Activated CD8-positive, alpha-beta memory T cell treated with anti-CD3 and anti-CD28 coated beads, Interleukin-2, amount 10 ng/mL, durations not matched to agents 7 days and 5 days (primary cell): Measurements from ENCODE around the gene CD3G. TPM values are rescaled to one million over a fixed set of nuclear protein-coding genes. Genes with fewer than 3 reads are reported as not detected.

Experiments used
- ATAC-seq: fragments of 150-1000 bp; cut with Tn5 transposase; one replicate; pipeline ENCODE4 v1.10.0; 2021; ENCODE audit warnings: moderate library complexity
- CTCF ChIA-PET: fragments of 350-600 bp; sonication (Branson Sonifier 250); formaldehyde crosslinking; loops from one replicate; lab custom pipeline; 2021; ENCODE audit warnings: antibody characterized with exemption; lab: Charles Lee
- DNase-seq: peaks from one replicate; pipeline ENCODE4 v3.0.0-alpha.2; 2020
- H3K27ac Mint-ChIP-seq: one replicate; pipeline ENCODE4 v1.8.0; 2021; ENCODE audit warnings: mild to moderate bottlenecking, mixed read lengths
- H3K27me3 Mint-ChIP-seq: one replicate; pipeline ENCODE4 v1.8.0; 2021; ENCODE audit warnings: mixed read lengths
- H3K36me3 Mint-ChIP-seq: one replicate; pipeline ENCODE4 v1.8.0; 2021; ENCODE audit warnings: mild to moderate bottlenecking, mixed read lengths
- H3K4me1 Mint-ChIP-seq: one replicate; pipeline ENCODE4 v1.8.0; 2021; ENCODE audit warnings: mixed read lengths
- H3K4me3 Mint-ChIP-seq: one replicate; pipeline ENCODE4 v1.8.0; 2021; ENCODE audit warnings: mild to moderate bottlenecking, moderate library complexity, mixed read lengths
- H3K9me3 Mint-ChIP-seq: one replicate; pipeline ENCODE4 v1.8.0; 2022; ENCODE audit warnings: low read depth, mixed read lengths
- total RNA-seq, 2 experiments: library from RNA; stranded (reverse); gene quantifications; one replicate each; pipeline ENCODE4 v1.2.3, GENCODE V29; 2021

Gene CD3G
- total RNA-seq, 2 experiments from 2014 or later = 192 to 218 TPM

- peaks cover 87% of the 10 kb centered on the region for H3K4me1 Mint-ChIP-seq
- DNase-seq (no peak), ATAC-seq (no peak)
- no peaks in the 10 kb centered on the region for H3K9me3 Mint-ChIP-seq
- H3K36me3 Mint-ChIP-seq = peaks cover 74% of the 10 kb centered on the region
- H3K4me3 Mint-ChIP-seq = no peak overlapping the region
- no peaks in the 10 kb centered on the region for H3K27me3 Mint-ChIP-seq
- CTCF ChIA-PET = interaction anchor here (1.0 to 1.7 kb wide), 6 partner anchors 17 to 114 kb away, joined by 3 to 9 read pairs (median 4); no protein-coding TSS in a partner anchor
- H3K27ac Mint-ChIP-seq = peak overlapping the region; percentile 56
These were observed 31.8 kb upstream of the CD3G start for GRCh38 chr11:118312328-118312727.

GRCh38 chr11:118313242-118313641 lies 30.9 kb upstream of the CD3G start:
- CTCF ChIA-PET = interaction anchor here (1.6 kb wide), 1 partner anchor 115 kb away, joined by 5 read pairs; no protein-coding TSS in a partner anchor
- Mint-ChIP-seq H3K9me3 (no peaks in the 10 kb centered on the region), H3K27me3 (no peaks in the 10 kb centered on the region), H3K4me3 (no peak overlapping the region), H3K4me1 (peaks cover 83% of the 10 kb centered on the region), H3K27ac (no peak overlapping the region), H3K36me3 (peaks cover 69% of the 10 kb centered on the region)
- ATAC-seq (no peak), DNase-seq (no peak)

GRCh38 chr11:118314988-118315411 lies 29.1 kb upstream of the CD3G start:
- Mint-ChIP-seq H3K9me3 (no peaks in the 10 kb centered on the region), H3K27me3 (no peaks in the 10 kb centered on the region), H3K27ac (peak overlapping the region; percentile 88), H3K36me3 (peaks cover 54% of the 10 kb centered on the region), H3K4me1 (peaks cover 80% of the 10 kb centered on the region), H3K4me3 (no peak overlapping the region)
- DNase-seq (no peak), ATAC-seq (no peak)
- CTCF ChIA-PET = no interaction called here

GRCh38 chr11:118318124-118318523 lies 26.0 kb upstream of the CD3G start:
- peaks cover 36% of the 10 kb centered on the region for H3K36me3 Mint-ChIP-seq
- no peaks in the 10 kb centered on the region for H3K27me3 Mint-ChIP-seq
- H3K27ac Mint-ChIP-seq = peak overlapping the region; percentile 10
- no peak for DNase-seq
- CTCF ChIA-PET = interaction anchor here (0.6 to 0.9 kb wide), 3 partner anchors 13 to 197 kb away, joined by 3 read pairs; no protein-coding TSS in a partner anchor
- H3K4me1 Mint-ChIP-seq = peaks cover 71% of the 10 kb centered on the region
- no peaks in the 10 kb centered on the region for H3K9me3 Mint-ChIP-seq
- no peak for ATAC-seq
- H3K4me3 Mint-ChIP-seq = no peak overlapping the region

GRCh38 chr11:118318581-118319336 lies 25.4 kb upstream of the CD3G start:
- CTCF ChIA-PET = interaction anchor here (0.9 kb wide), 1 partner anchor 13 kb away, joined by 3 read pairs; no protein-coding TSS in a partner anchor
- H3K36me3 Mint-ChIP-seq = peaks cover 34% of the 10 kb centered on the region
- ATAC-seq (no peak), DNase-seq (no peak)
- no peaks in the 10 kb centered on the region for H3K9me3 Mint-ChIP-seq
- H3K27ac Mint-ChIP-seq = no peak overlapping the region
- peaks cover 69% of the 10 kb centered on the region for H3K4me1 Mint-ChIP-seq
- H3K4me3 Mint-ChIP-seq = no peak overlapping the region
- H3K27me3 Mint-ChIP-seq = no peaks in the 10 kb centered on the region

GRCh38 chr11:118319337-118319707 lies 24.8 kb upstream of the CD3G start:
- no peaks in the 10 kb centered on the region for H3K27me3 Mint-ChIP-seq
- H3K4me3 Mint-ChIP-seq = no peak overlapping the region
- no peaks in the 10 kb centered on the region for H3K9me3 Mint-ChIP-seq
- CTCF ChIA-PET = no interaction called here
- H3K4me1 Mint-ChIP-seq = peaks cover 63% of the 10 kb centered on the region
- DNase-seq = no peak
- H3K27ac Mint-ChIP-seq = peak overlapping the region; percentile 8
- H3K36me3 Mint-ChIP-seq = peaks cover 31% of the 10 kb centered on the region
- no peak for ATAC-seq

GRCh38 chr11:118320515-118320914 lies 23.6 kb upstream of the CD3G start:
- H3K9me3 Mint-ChIP-seq = no peaks in the 10 kb centered on the region
- no peak overlapping the region for H3K27ac Mint-ChIP-seq
- H3K27me3 Mint-ChIP-seq = no peaks in the 10 kb centered on the region
- H3K4me3 Mint-ChIP-seq = no peak overlapping the region
- H3K4me1 Mint-ChIP-seq = peaks cover 53% of the 10 kb centered on the region
- CTCF ChIA-PET = no interaction called here
- DNase-seq = no peak
- no peak for ATAC-seq
- H3K36me3 Mint-ChIP-seq = peaks cover 23% of the 10 kb centered on the region

- no peaks in the 10 kb centered on the region for H3K9me3 Mint-ChIP-seq
- H3K36me3 Mint-ChIP-seq = peaks cover 21% of the 10 kb centered on the region
- peak overlapping the region; percentile 8 for H3K27ac Mint-ChIP-seq
- H3K27me3 Mint-ChIP-seq = no peaks in the 10 kb centered on the region
- CTCF ChIA-PET = interaction anchor here (1.2 kb wide), 1 partner anchor 150 kb away, joined by 4 read pairs; no protein-coding TSS in a partner anchor
- no peak for ATAC-seq
- no peak overlapping the region for H3K4me3 Mint-ChIP-seq
- no peak for DNase-seq
- H3K4me1 Mint-ChIP-seq = peaks cover 43% of the 10 kb centered on the region
These were observed 22.6 kb upstream of the CD3G start for GRCh38 chr11:118321386-118322082.

- peaks cover 34% of the 10 kb centered on the region for H3K4me1 Mint-ChIP-seq
- no peaks in the 10 kb centered on the region for H3K27me3 Mint-ChIP-seq
- CTCF ChIA-PET = no interaction called here
These were observed 21.4 kb upstream of the CD3G start for GRCh38 chr11:118322721-118323120.

GRCh38 chr11:118325283-118325682 lies 18.9 kb upstream of the CD3G start:
- H3K27me3 Mint-ChIP-seq = no peaks in the 10 kb centered on the region
- H3K4me1 Mint-ChIP-seq = peaks cover 17% of the 10 kb centered on the region
- no peak overlapping the region for H3K27ac Mint-ChIP-seq
- no peaks in the 10 kb centered on the region for H3K9me3 Mint-ChIP-seq
- CTCF ChIA-PET = no interaction called here
- ATAC-seq = no peak
- H3K36me3 Mint-ChIP-seq = peaks cover 15% of the 10 kb centered on the region
- DNase-seq = no peak
- H3K4me3 Mint-ChIP-seq = no peak overlapping the region

More at GRCh38 chr11:118322721-118323120, 21.4 kb upstream of the CD3G start:
- H3K9me3 Mint-ChIP-seq = no peaks in the 10 kb centered on the region
- H3K27ac Mint-ChIP-seq = no peak overlapping the region
- ATAC-seq (no peak), DNase-seq (no peak)
- H3K4me3 Mint-ChIP-seq = no peak overlapping the region
- peaks cover 17% of the 10 kb centered on the region for H3K36me3 Mint-ChIP-seq

GRCh38 chr11:118328745-118329144 lies 15.4 kb upstream of the CD3G start:
- H3K36me3 Mint-ChIP-seq = peaks cover 18% of the 10 kb centered on the region
- no peak for ATAC-seq
- DNase-seq = no peak
- no peak overlapping the region for H3K4me3 Mint-ChIP-seq
- CTCF ChIA-PET = no interaction called here
- H3K27me3 Mint-ChIP-seq = no peaks in the 10 kb centered on the region
- H3K4me1 Mint-ChIP-seq = peaks cover 6% of the 10 kb centered on the region
- no peaks in the 10 kb centered on the region for H3K9me3 Mint-ChIP-seq
- H3K27ac Mint-ChIP-seq = no peak overlapping the region

GRCh38 chr11:118334745-118335144 lies 9.4 kb upstream of the CD3G start:
- Mint-ChIP-seq H3K27me3 (no peaks in the 10 kb centered on the region), H3K9me3 (no peaks in the 10 kb centered on the region), H3K36me3 (peaks cover 31% of the 10 kb centered on the region), H3K27ac (peak overlapping the region; percentile 85), H3K4me3 (peak overlapping the region; percentile 18), H3K4me1 (peaks cover 44% of the 10 kb centered on the region)
- no peak for DNase-seq
- ATAC-seq = no peak
- CTCF ChIA-PET = no interaction called here

- Mint-ChIP-seq H3K27ac (peak overlapping the region; percentile 97), H3K9me3 (no peaks in the 10 kb centered on the region), H3K4me3 (peak overlapping the region; percentile 87), H3K27me3 (no peaks in the 10 kb centered on the region), H3K4me1 (peaks cover 56% of the 10 kb centered on the region), H3K36me3 (peaks cover 40% of the 10 kb centered on the region)
- CTCF ChIA-PET = interaction anchor here (0.7 to 1.8 kb wide), 6 partner anchors 9 to 140 kb away, joined by 3 to 5 read pairs (median 4); partner anchors contain the start of genes JAML and MPZL3
- peak; percentile 61 for ATAC-seq
- peak; percentile 98 for DNase-seq
These were observed 5.5 kb upstream of the CD3G start for GRCh38 chr11:118338637-118339061.
